ACHN (cell line): Measurements from ENCODE around the gene WTAP.
"Not testable (repeated sequence)": the region's sequence is repeated elsewhere in the genome, so short reads cannot be mapped to it uniquely, and the experiment has no call there.

Source experiments
- DNase-seq: peaks from one replicate; pipeline ENCODE4 v3.0.0-alpha.2; 2015
- in situ Hi-C: cut with HindIII; loops from 2 replicates; pipeline ENCODE4 v1.10.0; 2017; ENCODE audit warnings: low sequenced_read_pairs, low pct_ligation_motif_present, low pct_unique_long_range_greater_than_20kb

The WTAP gene

GRCh38 chr6:159723259-159723658 lies 4.0 kb upstream of the WTAP start:
- DNase-seq: no peak
- in situ Hi-C loops: no loop called here

GRCh38 chr6:159724778-159725177 lies 2.5 kb upstream of the WTAP start:
- in situ Hi-C loops: no loop called here
- DNase-seq: no peak

DNA sequence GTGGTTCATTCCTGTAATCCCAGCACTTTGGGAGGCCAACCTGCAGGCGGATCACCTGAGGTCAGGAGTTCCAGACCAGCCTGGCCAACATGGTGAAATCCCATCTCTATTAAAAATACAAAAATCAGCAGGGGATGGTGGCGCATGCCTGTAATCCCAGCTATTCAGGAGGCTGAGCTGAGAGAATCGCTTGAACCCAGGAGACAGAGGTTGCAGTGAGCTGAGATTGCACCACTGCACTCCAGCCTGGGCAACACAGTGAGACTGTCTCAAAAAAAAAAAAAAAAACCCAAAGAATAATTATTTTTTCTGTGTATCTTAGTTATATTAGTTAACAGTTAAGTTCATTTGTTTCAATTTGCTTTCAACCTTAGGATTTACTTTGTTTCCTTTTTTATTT lies 2.1 kb upstream of the WTAP start:
- in situ Hi-C loops, DNase-seq: not testable (repeated sequence)

DNA sequence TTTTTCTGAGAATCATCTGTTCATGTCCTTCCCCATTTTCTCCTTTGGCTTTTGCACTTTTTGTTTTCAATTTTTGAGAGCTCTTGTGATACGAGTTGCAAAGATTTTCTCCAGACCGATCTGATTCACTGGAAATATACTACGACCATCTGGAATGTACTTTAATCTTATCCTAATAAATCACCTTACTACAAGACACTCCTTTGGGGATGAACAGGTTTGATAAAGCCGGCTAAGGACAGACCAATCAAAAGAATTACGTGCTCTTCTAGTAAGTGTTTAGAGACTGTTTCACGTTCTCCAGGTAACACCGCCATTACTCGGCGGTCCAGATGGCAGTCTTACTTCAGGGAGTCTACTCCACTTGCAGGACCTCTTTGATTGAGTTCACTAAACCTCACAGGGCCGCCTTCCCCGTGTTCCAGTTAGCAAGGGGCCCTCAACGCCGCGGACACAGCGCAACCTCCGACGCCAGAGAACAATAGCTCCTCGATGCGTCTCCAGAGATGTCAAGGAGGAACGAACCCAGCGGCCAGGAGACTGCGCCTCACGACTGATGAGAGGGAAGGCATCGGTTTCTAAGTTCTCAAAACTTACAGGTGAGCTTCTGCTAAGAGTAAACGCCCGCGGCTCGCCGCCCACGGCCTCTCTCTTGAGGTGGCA lies 920 bp upstream of the WTAP start:
- no peak for DNase-seq
- in situ Hi-C loops: no loop called here

DNA sequence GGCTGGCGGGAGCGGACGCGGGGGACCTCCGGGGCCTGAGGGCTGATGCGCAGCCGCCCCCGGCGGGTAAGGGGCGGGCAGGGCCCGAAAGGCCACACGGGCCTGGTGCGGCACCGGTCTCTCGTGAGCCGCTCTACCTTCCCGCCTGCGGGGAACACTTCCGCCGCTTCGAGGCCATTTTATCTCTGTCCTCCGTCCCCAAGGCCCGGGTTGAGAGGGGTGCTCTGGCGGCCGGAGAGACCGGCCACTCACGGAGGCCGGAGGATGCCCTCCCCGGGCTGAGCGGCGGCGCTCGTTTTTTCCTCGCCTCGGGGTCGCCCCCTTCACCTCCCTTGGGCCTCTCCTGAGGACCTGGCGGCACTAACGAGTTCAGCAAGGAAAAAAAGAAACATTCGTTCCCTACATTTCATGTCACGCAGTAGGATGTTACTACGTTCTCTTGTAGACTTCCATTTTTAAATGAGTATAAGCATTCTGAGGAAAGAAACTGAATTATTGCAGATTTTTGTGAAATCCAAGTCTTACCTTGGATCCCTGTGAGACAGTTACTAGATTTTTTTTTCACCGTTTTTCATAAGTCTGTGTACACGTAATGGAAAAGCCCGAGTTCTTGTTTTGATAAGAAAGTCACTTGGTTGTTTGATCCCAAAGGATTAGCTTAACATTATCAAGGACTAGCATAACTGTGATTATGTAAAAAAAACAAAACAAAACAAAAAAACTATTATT lies 575 bp downstream of the WTAP start:
- DNase-seq: peak; percentile 39
- in situ Hi-C loops: no loop called here

- in situ Hi-C loops: no loop called here
Measured at GRCh38 chr6:159728531-159728964, 1.2 kb downstream of the WTAP start.

GRCh38 chr6:159729598-159730331 lies 2.5 kb downstream of the WTAP start:
- in situ Hi-C loops: no loop called here
- peak; percentile 2 for DNase-seq

More at GRCh38 chr6:159728531-159728964, 1.2 kb downstream of the WTAP start:
- no peak for DNase-seq

GRCh38 chr6:159730332-159730676 lies 3.0 kb downstream of the WTAP start:
- no peak for DNase-seq
- in situ Hi-C loops: no loop called here

DNA sequence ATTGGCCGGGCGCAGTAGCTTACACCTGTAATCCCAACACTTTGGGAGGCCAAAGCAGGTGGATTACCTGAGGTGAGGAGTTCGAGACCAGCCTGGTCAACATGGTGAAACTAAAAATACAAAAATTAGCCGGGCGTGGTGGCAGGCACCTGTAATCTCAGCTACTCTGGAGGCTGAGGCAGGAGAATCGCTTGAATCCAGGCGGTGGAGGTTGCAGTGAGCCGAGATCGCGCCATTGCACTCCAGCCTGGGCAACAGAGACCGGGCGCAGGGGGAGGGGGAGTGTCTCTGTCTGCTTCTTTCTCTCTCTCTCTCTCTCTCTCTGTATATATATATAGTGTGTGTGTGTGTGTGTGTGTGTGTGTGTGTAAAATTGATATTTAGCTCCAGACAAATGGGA lies 5.2 kb downstream of the WTAP start:
- DNase-seq, in situ Hi-C loops: not testable (repeated sequence)

- in situ Hi-C loops, DNase-seq: not testable (repeated sequence)
Measured at GRCh38 chr6:159733395-159733794, 6.1 kb downstream of the WTAP start.

- in situ Hi-C loops: no loop called here
Measured at GRCh38 chr6:159736908-159737307, 9.6 kb downstream of the WTAP start.

DNA sequence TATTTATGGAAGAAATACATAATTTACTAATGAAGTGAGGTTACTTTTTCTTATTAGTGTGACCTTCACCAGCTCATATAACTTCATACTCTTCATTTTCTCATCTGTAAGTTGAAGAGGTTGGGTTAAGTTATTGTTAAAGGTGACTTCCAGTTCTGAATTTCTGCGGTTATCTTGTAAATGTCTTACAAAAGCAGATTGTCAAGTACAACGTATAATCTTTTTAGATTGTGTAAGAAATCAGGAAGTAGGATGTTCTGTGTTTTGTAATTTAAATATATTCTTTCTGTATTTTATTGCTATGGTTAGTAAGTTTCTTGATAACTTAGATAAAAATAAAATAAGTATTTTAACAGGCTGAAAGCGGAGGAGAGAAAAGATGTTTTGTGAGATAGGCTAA lies 12.0 kb downstream of the WTAP start:
- in situ Hi-C loops: no loop called here
- DNase-seq: no peak

More at GRCh38 chr6:159736908-159737307, 9.6 kb downstream of the WTAP start:
- DNase-seq: no peak

DNA sequence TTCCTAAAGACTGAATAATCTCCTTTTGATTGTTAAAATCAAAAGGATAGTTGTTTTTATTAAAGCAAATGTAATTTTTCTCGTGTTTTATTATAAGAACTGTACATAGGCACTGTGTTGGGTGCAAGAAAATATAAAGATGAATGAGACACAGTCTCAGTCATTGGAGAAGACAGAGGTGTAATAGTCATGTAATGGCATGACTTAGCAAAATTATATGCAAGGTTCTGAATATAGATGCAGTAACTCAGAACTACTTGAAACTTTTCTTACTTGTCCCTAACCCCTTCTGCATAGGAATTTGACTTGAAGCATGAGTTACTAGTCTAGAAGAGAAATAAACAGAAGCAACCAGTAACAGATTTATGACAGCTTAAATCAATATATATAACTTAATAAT lies 14.9 kb downstream of the WTAP start:
- in situ Hi-C loops: no loop called here
- no peak for DNase-seq

DNA sequence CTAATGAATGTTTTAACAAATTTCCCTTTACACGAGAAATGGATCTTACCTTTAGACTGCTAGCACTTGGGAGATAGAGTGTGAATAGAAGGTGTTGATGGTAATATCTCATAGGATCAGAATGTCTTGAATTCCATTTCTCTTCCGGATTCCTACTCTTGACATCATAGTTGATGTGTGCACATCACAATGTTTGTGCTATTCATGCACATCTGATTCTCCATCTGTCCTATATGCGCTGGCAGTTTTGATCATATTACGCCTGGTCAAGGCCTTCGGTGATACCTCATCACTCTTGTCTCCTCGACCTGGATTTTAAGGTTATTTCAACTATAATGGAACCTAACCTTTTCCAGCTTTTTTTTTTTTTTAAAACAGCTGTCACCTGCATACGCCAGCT lies 17.8 kb downstream of the WTAP start:
- in situ Hi-C loops: no loop called here
- DNase-seq: no peak

DNA sequence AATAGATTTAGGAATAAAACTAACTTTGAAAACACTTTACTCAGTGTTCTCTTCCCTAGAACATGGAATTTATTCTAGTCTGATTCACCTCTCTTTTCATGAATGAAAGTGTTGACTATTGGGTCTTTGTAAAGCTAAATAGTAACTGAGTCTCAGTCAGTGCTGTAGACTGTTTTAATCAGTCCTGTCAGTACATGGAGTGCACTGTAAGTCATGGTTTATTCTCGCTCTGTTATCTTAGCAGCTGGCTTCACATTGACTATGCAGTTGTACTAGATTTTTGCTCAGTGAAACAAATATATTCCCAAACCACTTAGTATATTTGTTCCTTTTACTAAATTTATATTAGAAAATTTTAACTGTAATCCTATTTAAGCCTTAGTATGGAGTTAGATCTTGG lies 19.5 kb downstream of the WTAP start:
- in situ Hi-C loops: no loop called here
- no peak for DNase-seq

- DNase-seq, in situ Hi-C loops: not testable (repeated sequence)
Measured at GRCh38 chr6:159748127-159748526, 20.8 kb downstream of the WTAP start.

DNA sequence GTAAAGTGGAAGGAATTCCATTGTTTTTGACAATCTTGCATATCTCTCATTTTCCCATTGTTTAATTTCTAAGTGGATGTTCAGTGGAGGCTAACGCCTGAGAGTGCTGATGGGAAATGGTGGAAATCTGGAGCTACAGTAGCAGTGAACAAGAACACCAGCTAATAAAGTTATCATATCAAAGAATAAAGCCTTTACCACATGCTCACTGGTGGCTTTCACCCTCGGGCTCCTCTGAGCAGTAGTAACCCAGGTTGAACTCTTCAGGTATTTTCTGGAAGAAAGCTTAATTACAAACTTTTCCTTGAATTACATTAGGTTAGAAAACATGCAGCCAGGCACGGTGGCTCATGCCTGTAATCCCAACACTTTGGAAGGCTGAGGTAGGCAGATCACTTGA lies 24.1 kb downstream of the WTAP start:
- in situ Hi-C loops: no loop called here
- no peak for DNase-seq

- no peak for DNase-seq
- in situ Hi-C loops: no loop called here
Measured at GRCh38 chr6:159753081-159753872, 26.0 kb downstream of the WTAP start.

DNA sequence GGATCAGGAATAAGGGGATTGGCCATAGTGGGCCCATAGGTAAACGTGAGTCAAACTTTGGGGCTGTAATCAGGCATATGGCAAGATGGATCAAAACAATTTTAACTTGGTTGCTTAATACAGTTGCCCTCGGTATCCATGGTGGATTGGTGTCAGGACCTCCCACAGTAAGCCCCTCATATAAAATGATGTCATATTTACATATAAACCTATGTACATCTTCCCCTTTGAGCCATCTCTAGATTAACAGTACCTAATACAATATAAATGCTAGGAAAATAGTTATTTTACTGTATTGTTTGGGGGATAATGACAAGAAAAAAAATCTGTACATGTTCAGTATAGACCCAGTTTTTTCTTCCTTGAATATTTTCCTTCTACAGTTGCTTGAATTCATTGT lies 27.1 kb downstream of the WTAP start:
- in situ Hi-C loops: no loop called here
- DNase-seq: no peak
